T follicular helper cell (primary cell): ENCODE data around the gene CLN5.
A peak's percentile ranks its signal among the peaks of the same experiment; 100 is the strongest.
"Not testable (repeated sequence)": the region's sequence is repeated elsewhere in the genome, so short reads cannot be mapped to it uniquely, and the experiment has no call there.

Experiments used
- DNase-seq: peaks from one replicate; pipeline ENCODE4 v3.0.0-alpha.2; 2020; ENCODE audit warnings: low read depth

Gene CLN5

DNA sequence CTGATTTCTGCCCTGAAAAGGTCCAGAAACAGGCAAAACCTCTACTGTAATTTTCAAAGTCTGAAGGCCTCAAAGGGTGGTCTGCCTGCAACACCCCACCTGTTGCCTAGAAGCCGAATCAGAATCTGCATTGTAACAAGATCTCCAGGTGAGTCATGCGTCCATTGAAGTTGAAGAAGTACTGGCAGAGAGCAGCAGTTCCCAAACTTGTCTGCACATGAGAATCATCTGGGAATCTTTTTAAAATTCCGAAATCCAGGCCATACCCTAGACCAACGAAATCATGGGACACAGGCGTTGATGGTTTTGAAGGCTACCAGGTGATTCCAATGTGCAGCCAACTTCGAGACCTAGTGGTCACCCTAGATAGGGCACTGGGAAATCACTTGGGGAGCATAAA is 16.0 kb upstream of the CLN5 start:
- DNase-seq: no peak

DNA sequence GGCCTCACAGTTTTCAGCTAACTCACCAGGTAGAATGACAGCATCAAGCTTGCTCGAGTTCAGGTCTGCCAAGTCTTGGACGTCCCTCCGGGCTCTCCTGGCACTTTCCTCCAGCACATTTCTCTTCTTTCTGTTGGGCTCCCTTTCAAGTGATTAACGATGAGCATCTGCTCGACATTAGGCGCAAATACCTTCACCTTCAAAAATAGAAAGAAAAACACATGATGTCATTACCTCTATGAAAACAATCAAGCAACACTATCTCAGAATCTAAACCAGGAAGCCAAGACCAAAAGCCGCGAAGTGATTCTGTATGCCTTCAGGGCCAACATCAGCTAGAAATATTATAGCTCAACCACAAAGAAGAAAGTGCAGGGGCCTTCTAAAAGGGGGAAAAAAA is 15.4 kb upstream of the CLN5 start:
- no peak for DNase-seq

GRCh38 chr13:76976929-76977328 is 15.0 kb upstream of the CLN5 start:
- DNase-seq: no peak

DNA sequence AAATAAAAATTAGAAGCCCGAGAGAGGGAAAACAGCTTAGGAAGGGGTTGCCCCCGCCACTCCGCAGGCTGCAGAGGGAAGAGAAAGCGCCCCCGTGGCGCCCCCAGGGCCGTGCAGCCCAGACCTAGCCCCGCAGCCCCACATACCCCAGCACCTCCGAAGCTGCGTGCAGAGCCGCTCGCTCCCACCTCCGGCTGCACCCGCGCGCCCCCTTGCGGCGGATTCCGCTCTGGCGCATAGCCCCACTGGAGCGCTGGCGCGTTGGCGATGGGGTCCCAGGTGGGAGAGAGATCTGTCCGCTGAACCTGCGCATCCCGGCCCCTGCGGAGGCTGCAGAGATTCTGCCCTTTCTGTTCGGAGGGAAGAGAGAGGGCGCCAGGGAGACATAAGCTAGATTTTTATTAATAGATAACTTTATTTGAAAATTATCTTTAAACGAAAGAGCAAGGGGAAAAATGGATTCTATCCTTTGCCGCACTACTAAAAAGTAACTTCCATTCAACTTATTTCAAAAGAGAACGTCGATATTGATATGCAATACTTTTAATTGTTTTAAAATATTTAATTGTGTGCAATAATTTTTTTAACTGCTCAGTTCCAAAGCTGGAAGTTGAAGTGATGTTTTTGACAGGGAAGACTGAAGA is 11.7 kb upstream of the CLN5 start:
- peak; percentile 75 for DNase-seq

GRCh38 chr13:76982061-76982460 is 9.8 kb upstream of the CLN5 start:
- no peak for DNase-seq

GRCh38 chr13:76983676-76984075 is 8.2 kb upstream of the CLN5 start:
- DNase-seq: no peak

DNA sequence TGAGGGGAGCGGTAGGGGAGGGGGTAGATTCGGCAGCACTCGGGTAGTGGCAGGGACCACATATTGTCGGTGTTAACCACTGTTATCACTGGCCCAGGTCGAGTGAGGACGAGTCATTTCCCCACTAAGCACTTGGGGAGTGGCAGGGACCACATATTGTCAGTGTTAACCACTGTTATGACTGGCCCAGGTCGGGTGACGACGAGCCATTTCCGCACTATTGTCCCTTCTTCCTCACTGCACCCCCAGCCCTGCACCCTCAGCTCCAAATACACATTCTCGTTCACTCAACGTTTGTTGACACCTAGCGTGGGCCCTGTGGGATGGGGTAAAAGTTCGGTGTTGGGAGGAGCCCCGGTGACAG is 467 bp upstream of the CLN5 start:
- DNase-seq: peak; percentile 55

- DNase-seq: peak; percentile 2
These were observed 694 bp downstream of the CLN5 start for GRCh38 chr13:76992548-76993001.

- no peak for DNase-seq
These were observed 1.1 kb downstream of the CLN5 start for GRCh38 chr13:76993021-76993420.

DNA sequence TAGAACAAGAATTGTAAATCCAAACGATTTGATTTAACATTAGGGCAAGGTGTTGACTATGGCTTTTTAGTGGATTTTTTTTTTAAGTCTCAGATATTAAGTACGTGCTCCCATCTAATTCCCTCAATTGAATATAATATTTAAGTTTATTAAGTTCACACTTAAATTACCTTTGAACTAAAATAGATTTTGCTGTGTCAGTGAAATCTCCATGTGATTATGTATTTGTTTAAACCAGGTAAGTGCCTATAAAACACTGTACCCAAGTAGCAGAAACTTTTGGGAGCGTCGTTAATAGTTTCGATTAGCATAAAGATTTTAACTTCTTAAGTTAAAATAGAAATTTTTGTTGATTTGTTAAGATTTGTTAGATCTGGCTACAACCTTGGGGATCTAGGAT is 1.6 kb downstream of the CLN5 start:
- no peak for DNase-seq

GRCh38 chr13:76994281-76994680 is 2.4 kb downstream of the CLN5 start:
- DNase-seq: no peak

- DNase-seq: no peak
These were observed 8.6 kb downstream of the CLN5 start for GRCh38 chr13:77000475-77000874.

- no peak for DNase-seq
These were observed 9.7 kb downstream of the CLN5 start for GRCh38 chr13:77001540-77001939.

DNA sequence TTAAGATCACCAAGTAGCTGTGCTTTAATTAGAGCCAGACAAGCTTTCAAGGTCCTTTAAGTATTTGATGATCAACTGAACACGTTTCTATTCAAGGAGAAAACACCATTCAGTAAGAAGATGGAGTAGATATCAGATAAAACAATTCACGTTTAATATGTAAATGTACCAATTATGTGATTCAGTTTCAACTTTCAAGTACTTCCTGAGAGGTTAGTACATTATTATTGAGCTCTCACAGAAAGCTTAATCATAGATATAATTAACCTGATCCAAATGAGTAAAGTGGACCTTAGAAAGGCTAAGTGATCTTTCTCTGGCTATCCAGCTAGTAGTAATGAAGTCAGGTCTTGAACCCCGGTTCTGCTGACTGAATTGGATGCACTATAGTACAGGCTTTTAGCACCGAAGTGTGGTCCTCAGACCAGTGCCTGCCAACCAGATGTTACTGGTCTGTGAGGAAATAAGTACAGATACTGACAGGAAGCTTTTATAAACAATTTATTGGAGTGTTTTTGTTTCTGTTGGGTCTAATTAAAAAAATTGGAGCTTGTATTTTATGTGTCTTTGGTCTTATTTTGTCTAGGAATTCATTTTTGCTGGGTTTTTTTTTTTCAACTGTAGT is 10.2 kb downstream of the CLN5 start:
- no peak for DNase-seq

- DNase-seq: no peak
These were observed 10.8 kb downstream of the CLN5 start for GRCh38 chr13:77002590-77003190.

GRCh38 chr13:77008337-77008736 is 16.5 kb downstream of the CLN5 start:
- not testable (repeated sequence) for DNase-seq

DNA sequence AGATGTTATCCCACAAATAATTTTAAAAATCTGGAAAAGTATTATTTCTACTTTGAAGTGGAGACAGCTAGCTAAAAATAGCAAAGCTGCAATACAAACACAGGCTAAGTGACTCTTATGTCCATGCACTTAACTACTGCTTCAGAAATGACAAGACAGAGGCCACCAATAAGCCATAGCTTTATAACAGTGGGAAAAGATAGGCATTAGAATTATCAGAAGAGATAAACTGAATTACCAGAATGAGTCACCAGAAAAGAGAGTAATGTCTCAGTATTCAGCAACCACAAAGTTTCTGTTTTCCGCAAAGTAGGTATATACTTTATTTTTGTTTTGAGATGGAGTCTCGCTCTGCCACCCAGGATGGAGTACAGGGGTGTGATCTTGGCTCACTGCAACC is 17.1 kb downstream of the CLN5 start:
- DNase-seq: no peak

DNA sequence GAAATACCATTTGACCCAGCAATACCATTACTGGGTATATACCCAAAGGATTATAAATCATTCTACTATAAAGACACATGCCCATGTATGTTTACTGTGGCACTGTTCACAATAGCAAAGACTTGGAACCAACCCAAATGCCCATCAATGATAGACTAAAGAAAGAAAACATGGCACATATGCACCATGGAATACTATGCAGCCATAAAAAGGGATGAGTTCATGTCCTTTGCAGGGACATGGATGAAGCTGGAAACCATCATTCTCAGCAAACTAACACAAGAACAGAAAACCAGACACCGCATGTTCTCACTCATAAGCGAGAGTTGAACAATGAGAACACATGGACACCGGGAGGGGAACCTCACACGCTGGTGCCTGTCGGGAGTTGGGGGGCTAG is 17.8 kb downstream of the CLN5 start:
- DNase-seq: not testable (repeated sequence)

DNA sequence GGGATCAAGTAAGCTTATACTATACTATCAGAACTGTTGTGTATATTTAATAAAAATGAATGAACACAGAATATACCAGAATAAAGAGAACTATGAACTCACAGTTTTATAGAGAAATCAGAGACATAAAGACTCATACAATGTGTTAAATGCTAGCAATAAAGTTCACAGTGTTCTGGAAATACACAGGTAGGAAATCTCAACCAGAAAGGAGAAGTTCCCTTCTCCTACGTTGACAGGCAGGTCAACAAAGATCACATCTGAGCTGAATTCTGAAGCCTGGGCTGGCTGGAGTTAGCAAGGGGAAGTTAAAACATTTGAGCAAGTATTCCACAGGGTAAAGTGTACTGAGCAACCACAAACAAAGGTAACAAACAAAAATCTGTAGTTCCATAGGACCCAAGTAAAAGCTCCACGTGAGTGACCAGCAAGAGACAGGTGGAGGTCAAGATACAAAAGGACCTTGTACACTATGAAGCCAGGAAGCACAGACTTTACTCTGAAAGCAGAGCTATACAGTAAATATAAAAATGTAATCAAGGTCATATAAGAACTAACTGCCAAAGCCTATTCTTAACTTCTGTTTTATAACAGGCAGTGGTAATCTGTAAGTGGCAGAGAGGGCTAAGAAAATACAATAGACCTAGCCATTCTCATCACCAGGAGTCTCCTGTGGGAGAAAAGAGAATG is 22.1 kb downstream of the CLN5 start:
- DNase-seq: no peak

DNA sequence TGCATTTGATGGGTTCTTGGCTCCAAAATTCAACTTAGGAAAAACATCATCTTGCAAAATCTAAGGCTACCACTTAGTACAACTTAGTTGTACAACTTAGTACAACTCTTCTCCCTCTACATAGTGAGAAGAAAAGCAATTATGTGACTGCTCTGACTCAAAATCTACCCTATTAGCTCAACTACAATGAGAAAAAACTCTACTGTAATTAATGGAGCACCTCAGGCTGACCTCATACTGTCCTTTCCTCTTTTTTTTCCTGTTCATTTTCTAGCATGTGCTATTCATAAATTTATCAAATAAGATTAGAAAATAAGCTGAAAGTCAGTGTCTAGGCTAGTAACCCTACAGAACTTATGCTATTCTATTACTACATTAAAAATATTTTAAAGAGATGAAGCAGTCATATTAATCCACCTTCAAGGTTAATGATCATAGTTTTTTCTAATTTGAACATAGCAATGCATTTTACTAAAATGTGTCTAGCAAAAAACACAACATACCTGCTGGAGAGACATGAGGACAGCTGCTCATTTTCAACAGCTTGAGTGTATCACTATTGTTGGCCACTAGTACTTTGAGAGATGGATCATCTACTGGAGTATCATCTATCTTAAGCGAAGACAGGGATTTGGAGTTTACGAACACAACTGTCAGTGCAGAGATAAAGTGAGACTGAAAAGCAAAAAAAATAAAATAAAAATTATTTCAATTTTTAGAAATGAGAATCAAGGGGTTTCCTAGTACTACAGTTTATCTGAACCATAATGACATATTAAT is 23.2 kb downstream of the CLN5 start:
- no peak for DNase-seq

GRCh38 chr13:77016251-77016812 is 24.5 kb downstream of the CLN5 start:
- DNase-seq: no peak
